Activated B cell treated with CpG ODN at 0.5 μM for 24 hours (primary cell): ENCODE results near the gene PRKACA. TPM values are rescaled to one million over a fixed set of nuclear protein-coding genes. Genes with fewer than 3 reads are reported as not detected.
A peak's percentile ranks its signal among the peaks of the same experiment; 100 is the strongest.

Experiments used
- ATAC-seq: fragments of 200-7000 bp; cut with Tn5 transposase; one replicate; pipeline ENCODE4 v1.10.0; 2021; ENCODE audit warnings: low read depth, mild to moderate bottlenecking, moderate library complexity
- CTCF ChIA-PET: fragments of 350-600 bp; sonication (Branson Sonifier 250); formaldehyde crosslinking; loops from one replicate; lab custom pipeline; 2021; ENCODE audit warnings: antibody characterized with exemption; lab: Charles Lee
- POLR2A ChIA-PET: fragments of 350-600 bp; sonication (Branson Sonifier 250); formaldehyde crosslinking; loops from one replicate; lab custom pipeline; 2021; ENCODE audit warnings: antibody characterized with exemption; lab: Charles Lee
- DNase-seq: peaks from one replicate; pipeline ENCODE4 v3.0.0; 2022
- H3K27ac Mint-ChIP-seq: one replicate; pipeline ENCODE4 v1.8.0; 2020; ENCODE audit warnings: mixed read lengths
- H3K27me3 Mint-ChIP-seq: one replicate; pipeline ENCODE4 v1.8.0; 2021; ENCODE audit warnings: mixed read lengths
- H3K36me3 Mint-ChIP-seq: one replicate; pipeline ENCODE4 v1.8.0; 2021; ENCODE audit warnings: low read depth, mixed read lengths
- H3K4me1 Mint-ChIP-seq: one replicate; pipeline ENCODE4 v1.8.0; 2021; ENCODE audit warnings: mixed read lengths
- H3K4me3 Mint-ChIP-seq: one replicate; pipeline ENCODE4 v1.8.0; 2020; ENCODE audit warnings: mild to moderate bottlenecking, mixed read lengths
- H3K9me3 Mint-ChIP-seq: one replicate; pipeline ENCODE4 v1.8.0; 2020; ENCODE audit warnings: mixed read lengths
- intact Hi-C: fragments of 100-400 bp; cut with micrococcal nuclease; formaldehyde crosslinking; loops from one replicate; pipeline ENCODE4 v1.15.1; 2024
- total RNA-seq: library from RNA; stranded (reverse); gene quantifications from 2 replicates; pipeline ENCODE4 v1.2.3, GENCODE V29; 2022
- TF ChIP-seq, protein P1 (sequence below): fragments of 200-600 bp; IDR thresholded peaks from one replicate; pipeline ENCODE4 v1.8.0; 2022; ENCODE audit warnings: antibody characterized with exemption, mild to moderate bottlenecking

Gene PRKACA
- total RNA-seq, 1 donor from 2014 or later, result 43.7 TPM

GRCh38 chr19:14141041-14141440 lies 23.5 kb upstream of the PRKACA start:
- H3K4me1 Mint-ChIP-seq, result peaks cover 9% of the 10 kb centered on the region
- ChIA-PET CTCF (no interaction called here), POLR2A (interaction anchor here (0.5 kb wide), 1 partner anchor 562 kb away, joined by 5 read pairs; no protein-coding TSS in a partner anchor)
- ATAC-seq (no peak), DNase-seq (no peak)
- intact Hi-C loops, result no loop called here
- peaks cover 10% of the 10 kb centered on the region for H3K36me3 Mint-ChIP-seq
- TF ChIP-seq, protein P1, sequence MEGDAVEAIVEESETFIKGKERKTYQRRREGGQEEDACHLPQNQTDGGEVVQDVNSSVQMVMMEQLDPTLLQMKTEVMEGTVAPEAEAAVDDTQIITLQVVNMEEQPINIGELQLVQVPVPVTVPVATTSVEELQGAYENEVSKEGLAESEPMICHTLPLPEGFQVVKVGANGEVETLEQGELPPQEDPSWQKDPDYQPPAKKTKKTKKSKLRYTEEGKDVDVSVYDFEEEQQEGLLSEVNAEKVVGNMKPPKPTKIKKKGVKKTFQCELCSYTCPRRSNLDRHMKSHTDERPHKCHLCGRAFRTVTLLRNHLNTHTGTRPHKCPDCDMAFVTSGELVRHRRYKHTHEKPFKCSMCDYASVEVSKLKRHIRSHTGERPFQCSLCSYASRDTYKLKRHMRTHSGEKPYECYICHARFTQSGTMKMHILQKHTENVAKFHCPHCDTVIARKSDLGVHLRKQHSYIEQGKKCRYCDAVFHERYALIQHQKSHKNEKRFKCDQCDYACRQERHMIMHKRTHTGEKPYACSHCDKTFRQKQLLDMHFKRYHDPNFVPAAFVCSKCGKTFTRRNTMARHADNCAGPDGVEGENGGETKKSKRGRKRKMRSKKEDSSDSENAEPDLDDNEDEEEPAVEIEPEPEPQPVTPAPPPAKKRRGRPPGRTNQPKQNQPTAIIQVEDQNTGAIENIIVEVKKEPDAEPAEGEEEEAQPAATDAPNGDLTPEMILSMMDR, result no peak
- no peak overlapping the region for H3K27ac Mint-ChIP-seq
- no peaks in the 10 kb centered on the region for H3K9me3 Mint-ChIP-seq
- no peaks in the 10 kb centered on the region for H3K27me3 Mint-ChIP-seq
- H3K4me3 Mint-ChIP-seq, result no peak overlapping the region

- Mint-ChIP-seq H3K4me1 (peaks cover 16% of the 10 kb centered on the region), H3K9me3 (no peaks in the 10 kb centered on the region), H3K4me3 (peak overlapping the region; percentile 22), H3K27me3 (no peaks in the 10 kb centered on the region), H3K36me3 (peaks cover 10% of the 10 kb centered on the region), H3K27ac (no peak overlapping the region)
- TF ChIP-seq, protein P1, result no peak
- intact Hi-C loops, result loop anchor here (5.0 kb wide), 3 partner anchors 343 to 988 kb away; partner anchors contain the start of genes IER2, NDUFB7, STX10 and ZSWIM4
- ChIA-PET POLR2A (interaction anchor here (0.5 to 0.6 kb wide), 2 partner anchors 245 to 1447 kb away, joined by 3 to 4 read pairs; no protein-coding TSS in a partner anchor), CTCF (interaction anchor here (2.3 kb wide), 1 partner anchor 208 kb away, joined by 8 read pairs; no protein-coding TSS in a partner anchor)
- ATAC-seq (no peak), DNase-seq (no peak)
Observed at GRCh38 chr19:14139944-14140343, 22.4 kb upstream of the PRKACA start.

DNA sequence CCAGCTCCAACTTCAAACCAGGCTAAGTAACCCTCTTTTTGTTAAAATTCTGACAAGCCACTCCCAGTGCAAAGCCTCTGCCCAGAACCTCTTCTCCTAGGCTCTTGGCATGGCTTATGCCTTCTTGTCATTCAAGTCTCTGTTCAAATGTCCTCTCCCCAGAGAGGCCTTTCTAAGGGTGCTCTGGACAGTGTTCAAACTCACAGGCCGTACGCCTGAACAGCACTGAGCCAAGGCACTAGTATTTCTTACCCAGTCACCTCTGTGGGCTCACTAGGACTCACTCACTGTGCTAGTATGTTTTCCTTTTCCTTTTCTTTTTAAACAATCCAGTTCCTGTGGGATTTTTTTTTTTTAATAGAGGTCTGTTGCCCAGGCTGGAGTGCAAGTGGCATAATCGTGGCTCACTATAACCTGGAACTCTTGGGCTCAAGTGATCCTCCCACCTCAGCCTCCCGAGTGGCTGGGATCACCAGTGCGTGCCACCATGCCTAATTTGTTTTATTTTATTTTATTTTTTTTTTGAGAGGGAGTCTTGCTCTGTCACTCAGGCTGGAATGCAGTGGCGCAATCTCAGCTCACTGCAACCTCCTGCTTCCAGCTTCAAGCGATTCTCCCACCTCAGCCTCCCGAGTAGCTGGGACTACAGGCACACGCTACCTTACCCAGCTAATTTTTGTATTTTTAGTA lies 21.2 kb upstream of the PRKACA start:
- TF ChIP-seq, protein P1, result no peak
- no peak for ATAC-seq
- Mint-ChIP-seq H3K4me3 (peak overlapping the region; percentile 44), H3K9me3 (no peaks in the 10 kb centered on the region), H3K27me3 (no peaks in the 10 kb centered on the region), H3K27ac (no peak overlapping the region), H3K36me3 (peaks cover 10% of the 10 kb centered on the region), H3K4me1 (peaks cover 16% of the 10 kb centered on the region)
- CTCF ChIA-PET, result interaction anchor here (1.6 to 2.3 kb wide), 2 partner anchors 13 to 210 kb away, joined by 3 to 8 read pairs; no protein-coding TSS in a partner anchor
- intact Hi-C loops, result loop anchor here (5.0 kb wide), 3 partner anchors 341 to 986 kb away; partner anchors contain the start of genes IER2, NDUFB7, STX10 and ZSWIM4
- POLR2A ChIA-PET, result interaction anchor here (0.7 kb wide), 1 partner anchor 66 kb away, joined by 3 read pairs; the partner anchor contains the start of gene MISP3
- DNase-seq, result no peak

- ATAC-seq (peak; percentile 80), DNase-seq (peak; percentile 94)
- no peaks in the 10 kb centered on the region for H3K9me3 Mint-ChIP-seq
- H3K27me3 Mint-ChIP-seq, result no peaks in the 10 kb centered on the region
- ChIA-PET CTCF (interaction anchor here (0.7 to 3.6 kb wide), 32 partner anchors 9 to 343 kb away, joined by 3 to 33 read pairs (median 3); partner anchors contain the start of genes DCAF15, IL27RA, MISP3 and PRKACA), POLR2A (interaction anchor here (0.5 to 1.8 kb wide), 30 partner anchors 10 to 1243 kb away, joined by 3 to 17 read pairs (median 3); partner anchors contain the start of genes ADGRE3, AKAP8, FARSA and IL27RA)
- peaks cover 16% of the 10 kb centered on the region for H3K4me1 Mint-ChIP-seq
- peaks cover 10% of the 10 kb centered on the region for H3K36me3 Mint-ChIP-seq
- TF ChIP-seq, protein P1, result no peak
- peak within 1 kb of the TSS; percentile 94 for H3K4me3 Mint-ChIP-seq
- intact Hi-C loops, result loop anchor here (1.0 to 5.0 kb wide), 18 partner anchors 19 to 984 kb away; partner anchors contain the start of genes DCAF15, DDX39A, IER2 and NDUFB7
- peak within 1 kb of the TSS; percentile 94 for H3K27ac Mint-ChIP-seq
Observed at GRCh38 chr19:14136509-14137281, 19.1 kb upstream of the PRKACA start, which contains the start of gene ASF1B. TSS of gene ASF1B (minus strand) at chr19:14136589. CDS start at chr19:14136456, 133 bp downstream.
